ENCODE results near the gene ITSN2.

- TF ChIP-seq CTCF (IDR thresholded peaks at IDR 0.05; ENCODE audit: insufficient read depth, low read depth, low read length) (peak; percentile 26), EZH2 (IDR thresholded peaks at IDR 0.05; ENCODE audit: insufficient read depth, low read length) (no peak)
Measured at GRCh38 chr2:24228470-24228869, 131.9 kb downstream of the ITSN2 start.
